Stimulated activated CD8-positive, alpha-beta memory T cell treated with anti-CD3 and anti-CD28 coated beads, Interleukin-7, amount 100 ng/mL, for 48 hours (primary cell): ENCODE results near the gene MN1.

Experiments used
- DNase-seq, 2 donors: peaks; one replicate each; pipeline ENCODE4 v3.0.0-alpha.2; 2020; ENCODE audit warnings: low read depth in 1 of 2; ENCODE audit errors: extremely low read depth in 1 of 2

MN1 gene

GRCh38 chr22:27800250-27801201 is 1.0 kb downstream of the MN1 start:
- no peak for DNase-seq

- no peak for DNase-seq
Observed at GRCh38 chr22:27799827-27800249, 1.7 kb downstream of the MN1 start.

- no peak for DNase-seq
Observed at GRCh38 chr22:27799015-27799826, 2.3 kb downstream of the MN1 start.

GRCh38 chr22:27798511-27799014 is 3.0 kb downstream of the MN1 start:
- no peak for DNase-seq

GRCh38 chr22:27797520-27798391 is 3.8 kb downstream of the MN1 start:
- DNase-seq = no peak

- DNase-seq = no peak
Observed at GRCh38 chr22:27796829-27797519, 4.6 kb downstream of the MN1 start.

- DNase-seq = no peak
Observed at GRCh38 chr22:27795696-27796517, 5.6 kb downstream of the MN1 start.

GRCh38 chr22:27795053-27795452 is 6.5 kb downstream of the MN1 start:
- DNase-seq = no peak

GRCh38 chr22:27794226-27794625 is 7.3 kb downstream of the MN1 start:
- no peak for DNase-seq

GRCh38 chr22:27793576-27793975 is 8.0 kb downstream of the MN1 start:
- DNase-seq = no peak

GRCh38 chr22:27792452-27793161 is 8.9 kb downstream of the MN1 start:
- no peak for DNase-seq

- DNase-seq = no peak
Observed at GRCh38 chr22:27791859-27792241, 9.7 kb downstream of the MN1 start.

- DNase-seq = no peak
Observed at GRCh38 chr22:27791159-27791858, 10.2 kb downstream of the MN1 start.

GRCh38 chr22:27790376-27791158 is 11.0 kb downstream of the MN1 start:
- no peak for DNase-seq

GRCh38 chr22:27788500-27789288 is 12.9 kb downstream of the MN1 start:
- no peak for DNase-seq

GRCh38 chr22:27786965-27787364 is 14.6 kb downstream of the MN1 start:
- DNase-seq = no peak
